Esophagus muscularis mucosa (tissue), 4 donors: Measurements from ENCODE around the gene ESYT3.

Experiments
- EP300 ChIP-seq: sonication (generic); formaldehyde crosslinking; IDR thresholded peaks from one replicate; pipeline ENCODE4 v1.6.1; 2017; ENCODE audit warnings: antibody characterized with exemption
- POLR2A ChIP-seq: fragments of 450-650 bp; IDR thresholded peaks from one replicate; pipeline ENCODE4 v1.6.1; 2017; ENCODE audit warnings: antibody characterized with exemption, moderate library complexity, mild to moderate bottlenecking, low read depth
- POLR2AphosphoS5 ChIP-seq, 2 donors: sonication (generic); formaldehyde crosslinking; IDR thresholded peaks; one replicate each; pipeline ENCODE4 v1.6.1; 2017; ENCODE audit warnings: antibody characterized with exemption in 2 of 2
- TF ChIP-seq, protein P1 (sequence below), 3 experiments: fragments of 200-600 bp in 2 of 3; fragments of 450-650 bp in 1 of 3; sonication (generic) in 2 of 3; IDR thresholded peaks; one replicate each; pipeline ENCODE4 v1.5.1; 2017 to 2019; ENCODE audit warnings: antibody characterized with exemption in 3 of 3, mild to moderate bottlenecking in 2 of 3, moderate library complexity in 1 of 3

DNA sequence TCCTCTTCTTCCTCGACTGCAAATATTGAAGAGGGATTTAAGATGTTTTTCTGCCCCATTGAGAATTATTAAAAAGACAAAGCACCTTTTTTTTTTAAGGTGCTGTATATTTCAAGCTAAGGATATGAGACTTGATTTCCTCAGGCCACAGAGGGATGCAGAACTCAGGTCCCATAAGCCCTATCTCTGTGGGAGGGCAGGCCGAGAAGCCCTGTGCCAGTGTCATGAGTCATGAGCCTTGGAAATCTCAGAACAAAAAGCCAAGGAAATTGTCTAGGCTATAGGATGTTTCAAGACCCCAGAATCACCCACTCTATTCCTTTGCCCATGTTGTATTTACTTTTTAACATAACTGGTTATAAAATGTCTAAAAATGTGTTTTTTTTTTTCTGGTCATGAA is 7.3 kb downstream of the ESYT3 start:
- TF ChIP-seq POLR2A (no peak), EP300 (no peak), POLR2AphosphoS5 (IDR thresholded peaks at IDR 0.05) (no peak)
- TF ChIP-seq, protein P1, sequence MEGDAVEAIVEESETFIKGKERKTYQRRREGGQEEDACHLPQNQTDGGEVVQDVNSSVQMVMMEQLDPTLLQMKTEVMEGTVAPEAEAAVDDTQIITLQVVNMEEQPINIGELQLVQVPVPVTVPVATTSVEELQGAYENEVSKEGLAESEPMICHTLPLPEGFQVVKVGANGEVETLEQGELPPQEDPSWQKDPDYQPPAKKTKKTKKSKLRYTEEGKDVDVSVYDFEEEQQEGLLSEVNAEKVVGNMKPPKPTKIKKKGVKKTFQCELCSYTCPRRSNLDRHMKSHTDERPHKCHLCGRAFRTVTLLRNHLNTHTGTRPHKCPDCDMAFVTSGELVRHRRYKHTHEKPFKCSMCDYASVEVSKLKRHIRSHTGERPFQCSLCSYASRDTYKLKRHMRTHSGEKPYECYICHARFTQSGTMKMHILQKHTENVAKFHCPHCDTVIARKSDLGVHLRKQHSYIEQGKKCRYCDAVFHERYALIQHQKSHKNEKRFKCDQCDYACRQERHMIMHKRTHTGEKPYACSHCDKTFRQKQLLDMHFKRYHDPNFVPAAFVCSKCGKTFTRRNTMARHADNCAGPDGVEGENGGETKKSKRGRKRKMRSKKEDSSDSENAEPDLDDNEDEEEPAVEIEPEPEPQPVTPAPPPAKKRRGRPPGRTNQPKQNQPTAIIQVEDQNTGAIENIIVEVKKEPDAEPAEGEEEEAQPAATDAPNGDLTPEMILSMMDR (IDR thresholded peaks at IDR 0.05): no peak
